Liver (tissue), 9 donors: ENCODE measurements around the gene LAMA1. TPM values are rescaled to one million over a fixed set of nuclear protein-coding genes. Genes with fewer than 3 reads are reported as not detected.

Source experiments
- DNase-seq: peaks from one replicate; pipeline ENCODE4 v3.0.0-alpha.2; 2017; ENCODE audit warnings: low spot score
- H3K27ac ChIP-seq, 2 donors: one replicate each; pipeline ENCODE4 v1.7.0; 2013; ENCODE audit warnings: inconsistent platforms in 2 of 2, low read length in 2 of 2, control low read depth in 1 of 2, low read depth in 1 of 2, mild to moderate bottlenecking in 1 of 2
- H3K27me3 ChIP-seq, 4 donors: one replicate each; pipeline versions ENCODE4 v1.6.1 to v1.7.0; 2013; ENCODE audit warnings: low read length in 3 of 4, inconsistent platforms in 1 of 4, mild to moderate bottlenecking in 1 of 4, moderate library complexity in 1 of 4; ENCODE audit not compliant: control insufficient read depth in 4 of 4, insufficient read depth in 4 of 4
- H3K36me3 ChIP-seq, 4 donors: one replicate each; pipeline versions ENCODE4 v1.6.1 to v1.7.0; 2013; ENCODE audit warnings: low read length in 3 of 4, mild to moderate bottlenecking in 3 of 4, low read depth in 1 of 4, moderate library complexity in 1 of 4; ENCODE audit not compliant: control insufficient read depth in 4 of 4, insufficient read depth in 3 of 4
- H3K4me1 ChIP-seq, 4 donors: one replicate each; pipeline versions ENCODE4 v1.6.1 to v1.7.0; 2013; ENCODE audit warnings: low read length in 3 of 4, mild to moderate bottlenecking in 3 of 4, moderate library complexity in 1 of 4; ENCODE audit not compliant: control insufficient read depth in 4 of 4, insufficient read depth in 4 of 4
- H3K4me3 ChIP-seq, 3 donors: one replicate each; pipeline versions ENCODE4 v1.6.1 to v1.7.0; 2013; ENCODE audit warnings: low read length in 3 of 3, control low read depth in 1 of 3, low read depth in 1 of 3, mild to moderate bottlenecking in 1 of 3
- H3K9ac ChIP-seq, 2 donors: one replicate each; pipeline ENCODE4 v1.7.0; 2013; ENCODE audit warnings: low read length in 2 of 2, mild to moderate bottlenecking in 2 of 2, moderate library complexity in 2 of 2, control low read depth in 1 of 2, low read depth in 1 of 2
- H3K9me3 ChIP-seq, 4 donors: one replicate each; pipeline versions ENCODE4 v1.6.1 to v1.7.0; 2013; ENCODE audit warnings: low read length in 3 of 4; ENCODE audit not compliant: control insufficient read depth in 4 of 4
- ATF3 ChIP-seq: IDR thresholded peaks from 2 replicates; pipeline ENCODE4 v1.6.1; 2016; ENCODE audit warnings: antibody characterized with exemption
- EGR1 ChIP-seq, 2 donors: IDR thresholded peaks; 2 replicates each; pipeline ENCODE4 v1.6.1; 2016 to 2018; ENCODE audit warnings: antibody characterized with exemption in 2 of 2, low read depth in 2 of 2
- FOXA1 ChIP-seq: IDR thresholded peaks from 2 replicates; pipeline ENCODE4 v1.6.1; 2016; ENCODE audit warnings: antibody characterized with exemption
- FOXA2 ChIP-seq: IDR thresholded peaks from 2 replicates; pipeline ENCODE4 v1.6.1; 2016; ENCODE audit warnings: antibody characterized with exemption
- GABPA ChIP-seq, 2 donors: IDR thresholded peaks in 1 of 2; conservative IDR thresholded peaks in 1 of 2; 2 replicates each; pipeline ENCODE4 v1.6.1; 2016; ENCODE audit warnings: antibody characterized with exemption in 2 of 2, mild to moderate bottlenecking in 1 of 2, moderate library complexity in 1 of 2
- HNF4A ChIP-seq, 2 donors: conservative IDR thresholded peaks; 2 replicates each; pipeline ENCODE4 v1.6.1; 2016; ENCODE audit warnings: antibody characterized with exemption in 2 of 2, mild to moderate bottlenecking in 2 of 2
- HNF4G ChIP-seq: IDR thresholded peaks from 2 replicates; pipeline ENCODE4 v1.6.1; 2016; ENCODE audit warnings: antibody characterized with exemption
- JUND ChIP-seq, 2 donors: IDR thresholded peaks; 2 replicates each; pipeline ENCODE4 v1.6.1; 2016; ENCODE audit warnings: antibody characterized with exemption in 2 of 2
- MAX ChIP-seq: IDR thresholded peaks from 2 replicates; pipeline ENCODE4 v1.6.1; 2016; ENCODE audit warnings: antibody characterized with exemption
- NR2F2 ChIP-seq: IDR thresholded peaks from 2 replicates; pipeline ENCODE4 v1.6.1; 2016; ENCODE audit warnings: antibody characterized with exemption
- RAD21 ChIP-seq, 2 donors: IDR thresholded peaks; 2 replicates each; pipeline ENCODE4 v1.6.1; 2016; ENCODE audit warnings: antibody characterized with exemption in 2 of 2, mild to moderate bottlenecking in 2 of 2
- REST ChIP-seq: IDR thresholded peaks from 2 replicates; pipeline ENCODE4 v1.6.1; 2016; ENCODE audit warnings: antibody characterized with exemption, mild to moderate bottlenecking
- RXRA ChIP-seq, 2 donors: IDR thresholded peaks; 2 replicates each; pipeline ENCODE4 v1.6.1; 2017 to 2018; ENCODE audit warnings: antibody characterized with exemption in 2 of 2, mild to moderate bottlenecking in 1 of 2
- SP1 ChIP-seq: IDR thresholded peaks from 2 replicates; pipeline ENCODE4 v1.6.1; 2018; ENCODE audit warnings: antibody characterized with exemption, mild to moderate bottlenecking
- TAF1 ChIP-seq: conservative IDR thresholded peaks from 2 replicates; pipeline ENCODE4 v1.6.1; 2016; ENCODE audit warnings: antibody characterized with exemption, mild to moderate bottlenecking
- ZBTB33 ChIP-seq: IDR thresholded peaks from 2 replicates; pipeline ENCODE4 v1.6.1; 2016; ENCODE audit warnings: antibody characterized with exemption
- WGBS: extraction: QIAGEN DNeasy Blood & Tissue Kit; methylation state at CpG from one replicate; pipeline ENCODE4 v1.1.7; 2013; 5-methylcytosine and 5-hydroxymethylcytosine counted together
- polyA plus RNA-seq, 2 donors: library from polyadenylated mRNA; stranded (reverse) in 1 of 2; unstranded in 1 of 2; fragments of 200-250 nt in 1 of 2; fragments of >200 nt in 1 of 2; fragmentation: Nextera tagmentation in 1 of 2; extraction: Ambion mirVana in 1 of 2; gene quantifications; one replicate each; pipeline versions ENCODE4 v1.2.1 to v1.2.3, GENCODE V29; 2013 to 2015
- total RNA-seq, 2 donors: library from RNA; depleted of rRNA; stranded (reverse); fragments of >200 nt; gene quantifications; one replicate each; pipeline ENCODE4 v1.2.3, GENCODE V29; 2014
- donor health status: healthy.
- donor health status: healthy.
- donor health status: healthy.
- donor health status: healthy.
- donor health status: healthy.

The LAMA1 gene
- total and polyA plus RNA-seq, 4 donors = 0.05 to 0.67 (median 0.43) TPM

GRCh38 chr18:6961331-6961730 is 156.3 kb downstream of the LAMA1 start:
- no peak for DNase-seq
- no peaks in the 10 kb centered on the region for H3K9me3 ChIP-seq
- H3K4me3 ChIP-seq = no peak overlapping the region
- H3K27ac ChIP-seq = no peak overlapping the region
- TF ChIP-seq ZBTB33 (no peak), ATF3 (no peak), HNF4G (no peak), NR2F2 (no peak), TAF1 (no peak), EGR1 (IDR thresholded peaks at IDR 0.05; ENCODE audit: low read depth in 2 of 2) (no peak), HNF4A (conservative IDR thresholded peaks at IDR 0.05) (no peak), JUND (IDR thresholded peaks at IDR 0.05) (no peak), MAX (no peak), RXRA (IDR thresholded peaks at IDR 0.05) (no peak), FOXA1 (no peak), RAD21 (IDR thresholded peaks at IDR 0.05) (no peak), REST (no peak), SP1 (no peak), GABPA (IDR thresholded peaks at IDR 0.05 in 1 of 2, conservative IDR thresholded peaks at IDR 0.05 in 1 of 2) (no peak)
- no peaks in the 10 kb centered on the region for H3K36me3 ChIP-seq
- no peak overlapping the region for H3K9ac ChIP-seq
- no peaks in the 10 kb centered on the region for H3K27me3 ChIP-seq
- H3K4me1 ChIP-seq = no peaks in the 10 kb centered on the region
- WGBS = 79% methylated on average over 9 of the region's 9 CpGs

GRCh38 chr18:6960656-6961055 is 156.9 kb downstream of the LAMA1 start:
- Histone ChIP-seq H3K9ac (no peak overlapping the region), H3K4me1 (no peaks in the 10 kb centered on the region), H3K27me3 (no peaks in the 10 kb centered on the region), H3K4me3 (no peak overlapping the region), H3K27ac (no peak overlapping the region), H3K9me3 (no peaks in the 10 kb centered on the region), H3K36me3 (no peaks in the 10 kb centered on the region)
- 78% methylated on average over 2 of the region's 2 CpGs for WGBS
- DNase-seq = no peak
- TF ChIP-seq ATF3 (no peak), EGR1 (IDR thresholded peaks at IDR 0.05; ENCODE audit: low read depth in 2 of 2) (no peak), FOXA2 (no peak)
